Right lung (tissue), 5 donors: ENCODE results near the gene CCDC188. TPM values are rescaled to one million over a fixed set of nuclear protein-coding genes. Genes with fewer than 3 reads are reported as not detected.

Experiments
- DNase-seq, 2 donors: peaks; one replicate each; pipeline ENCODE4 v3.0.0-alpha.2; 2013
- polyA plus RNA-seq, 5 donors: library from polyadenylated mRNA; unstranded; fragments of 120-200 nt; gene quantifications; one replicate each; pipeline versions ENCODE4 v1.2.1 to v1.2.3, GENCODE V29; 2013; ENCODE audit warnings: inconsistent platforms in 1 of 5, low replicate concordance in 1 of 5; ENCODE audit not compliant: insufficient read length in 5 of 5, insufficient read depth in 1 of 5

Gene CCDC188
- polyA plus RNA-seq, 5 donors: 1.4 to 2.9 (median 1.8) TPM

GRCh38 chr22:20185750-20186149, 34.9 kb upstream of the CCDC188 start:
- no peak for DNase-seq

DNA sequence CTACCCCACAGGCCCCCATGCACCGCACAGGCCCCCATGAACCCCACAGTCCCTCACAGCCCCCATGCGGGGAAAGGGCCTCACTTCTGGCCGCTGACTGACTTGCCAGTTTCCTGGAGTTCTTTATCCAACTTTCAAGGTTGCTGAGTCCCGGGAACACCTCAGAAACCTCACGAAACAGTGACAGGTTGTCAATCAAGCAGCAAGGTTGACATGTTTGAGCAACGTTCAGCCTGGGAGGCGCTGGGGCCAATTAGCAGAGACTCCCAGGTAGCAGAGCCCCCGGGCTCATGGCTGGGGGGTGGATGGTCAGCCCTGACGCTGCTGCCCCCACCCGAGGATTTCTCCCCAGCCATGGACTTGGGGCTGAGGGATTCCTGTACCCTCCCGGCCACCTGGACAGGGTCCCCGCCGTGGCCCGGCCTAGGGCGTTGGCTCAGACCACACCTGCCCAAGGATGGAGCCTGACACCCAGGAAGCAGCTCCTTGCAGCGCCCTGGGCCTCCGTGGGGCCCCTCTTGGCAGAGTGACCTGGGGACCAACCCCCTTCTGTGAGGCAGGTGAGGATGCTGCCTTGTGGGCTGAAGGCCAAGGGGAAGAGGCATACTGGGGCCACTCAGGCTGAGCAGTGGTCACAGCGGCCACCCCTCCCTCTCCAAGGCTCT, 33.8 kb upstream of the CCDC188 start:
- DNase-seq: no peak

DNA sequence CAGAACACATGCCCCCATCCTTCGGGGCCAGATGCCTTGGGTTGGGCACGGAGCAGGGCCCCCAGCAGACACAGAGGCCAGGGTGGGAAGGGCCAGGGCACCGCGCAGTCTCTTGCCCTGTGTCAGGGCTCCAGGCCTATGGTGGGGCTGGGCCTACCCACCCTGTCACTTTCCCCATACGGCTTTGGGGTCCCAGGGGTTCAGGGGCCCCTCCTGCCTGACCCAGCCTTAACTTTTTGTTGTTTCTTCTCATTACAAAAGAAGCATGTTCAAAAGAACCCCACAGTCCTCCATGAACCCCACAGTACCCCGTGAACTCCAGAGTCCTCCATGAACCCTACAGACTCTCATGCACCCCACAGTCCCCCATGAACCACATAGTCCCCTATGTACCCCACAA, 33.0 kb upstream of the CCDC188 start:
- DNase-seq: no peak

GRCh38 chr22:20183101-20183500, 32.2 kb upstream of the CCDC188 start:
- no peak for DNase-seq

- DNase-seq: no peak
Observed at GRCh38 chr22:20182365-20182764, 31.5 kb upstream of the CCDC188 start.

GRCh38 chr22:20181884-20182236, 31.0 kb upstream of the CCDC188 start:
- no peak for DNase-seq

DNA sequence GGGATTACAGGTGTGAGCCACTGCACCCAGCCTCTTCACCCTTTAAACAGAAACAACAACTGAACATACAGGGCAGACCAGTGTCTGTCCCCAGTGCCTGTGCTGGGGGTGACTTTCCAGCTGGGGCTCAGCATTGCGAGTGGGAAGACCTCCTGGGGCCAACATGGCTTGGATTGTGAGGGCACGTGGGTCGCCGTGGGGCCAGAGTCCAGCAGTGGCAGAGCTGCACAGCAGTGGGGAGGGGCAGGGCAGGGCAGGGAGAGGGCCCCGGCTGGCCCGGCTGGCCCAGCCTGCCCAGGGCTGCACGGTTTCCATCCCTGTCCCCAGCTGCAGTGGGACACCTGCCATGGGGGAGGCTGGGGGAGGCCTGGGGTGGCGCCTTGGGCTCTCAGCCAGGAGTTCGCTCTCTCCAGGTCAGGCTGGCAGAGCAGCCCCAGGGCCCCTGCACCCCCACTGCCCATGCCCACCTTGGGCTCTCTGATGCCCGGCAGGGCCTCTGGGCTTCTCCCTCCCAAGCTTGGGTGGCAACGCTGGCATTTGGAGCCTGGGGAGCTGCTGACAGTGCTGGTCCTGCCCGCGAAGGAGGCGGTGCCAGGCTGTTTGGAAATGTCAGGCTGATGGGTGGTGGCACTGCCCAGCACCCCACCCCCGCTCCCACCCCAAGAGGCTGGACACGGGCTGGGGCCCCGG, 30.5 kb upstream of the CCDC188 start:
- DNase-seq: no peak

GRCh38 chr22:20180640-20181039, 29.8 kb upstream of the CCDC188 start:
- DNase-seq: no peak

DNA sequence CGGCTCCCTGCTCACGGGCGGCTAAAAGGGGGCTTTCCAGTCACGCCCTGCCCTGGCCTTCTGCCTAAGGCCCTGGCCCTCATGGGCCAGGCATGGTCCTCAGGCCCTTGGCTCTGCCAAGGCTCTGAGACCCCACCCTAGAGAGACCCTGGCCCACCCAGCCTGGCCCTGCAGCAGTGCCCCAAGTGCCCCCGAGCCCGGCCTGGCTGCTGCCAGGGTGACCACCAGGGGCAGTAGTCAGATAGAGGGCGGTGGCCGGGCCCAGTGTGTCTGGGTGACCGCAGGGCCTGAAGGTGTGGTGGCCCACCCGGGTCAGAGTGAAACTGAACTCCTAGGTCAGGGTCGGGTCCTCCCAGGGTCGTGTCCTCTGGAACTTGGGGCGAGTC, 29.4 kb upstream of the CCDC188 start:
- DNase-seq: no peak

- no peak for DNase-seq
Observed at GRCh38 chr22:20179455-20180244, 28.8 kb upstream of the CCDC188 start.

DNA sequence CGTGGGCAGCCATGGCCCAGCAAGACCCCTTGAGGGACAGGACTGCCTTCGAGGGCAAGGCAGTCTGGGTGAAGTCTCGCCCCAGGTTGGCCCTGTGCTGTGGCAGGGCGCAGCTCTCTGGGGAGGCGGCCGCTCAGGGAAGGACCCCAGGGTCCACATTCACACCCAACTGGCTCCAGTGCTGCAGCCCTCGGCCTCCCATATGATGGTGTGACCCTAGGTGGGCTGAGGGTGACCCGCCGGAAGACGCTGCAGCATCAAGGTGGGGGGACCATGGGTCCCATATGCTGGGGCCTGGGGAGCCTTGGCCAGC, 28.0 kb upstream of the CCDC188 start:
- DNase-seq: no peak

DNA sequence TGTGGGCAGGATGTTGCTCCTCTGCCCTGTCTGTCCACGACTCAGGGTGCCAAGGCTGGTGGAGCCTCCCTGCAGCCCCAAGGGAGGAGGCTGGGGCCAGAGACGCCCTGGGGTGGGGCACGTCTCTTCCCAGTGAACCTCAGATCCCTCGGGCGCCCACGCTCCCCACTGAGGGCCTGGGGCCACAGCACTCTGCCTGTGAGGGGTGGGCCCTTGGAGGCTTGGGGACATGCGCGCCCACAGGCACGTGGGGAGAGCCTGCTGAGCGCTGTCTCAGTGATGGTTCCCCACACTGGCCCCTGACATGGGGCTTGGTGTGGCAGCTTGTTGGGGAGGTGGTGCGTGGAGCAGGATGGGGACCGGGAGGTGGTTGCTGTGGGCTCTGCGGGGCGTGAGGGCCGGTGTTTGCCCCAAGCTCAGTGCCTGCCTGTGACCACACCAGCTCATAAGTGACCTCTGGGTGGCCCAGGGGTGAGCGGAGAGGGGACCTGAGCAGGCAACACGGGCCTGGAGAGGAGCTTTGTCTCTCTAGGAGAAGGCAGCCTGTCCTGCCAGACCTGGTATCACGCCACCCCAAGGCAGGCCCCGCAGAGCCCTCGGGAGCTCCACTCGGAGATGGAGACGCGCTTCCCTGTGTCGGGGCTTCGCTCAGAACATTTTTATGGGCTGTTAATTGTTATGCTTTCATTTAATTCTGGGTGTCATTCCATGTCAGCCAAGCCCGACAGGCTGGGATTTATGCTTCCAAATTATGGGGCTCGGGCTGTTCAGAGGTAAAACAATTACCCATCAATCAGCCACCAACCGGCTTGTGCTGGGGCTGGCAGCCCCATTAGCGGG, 27.4 kb upstream of the CCDC188 start:
- DNase-seq: no peak

DNA sequence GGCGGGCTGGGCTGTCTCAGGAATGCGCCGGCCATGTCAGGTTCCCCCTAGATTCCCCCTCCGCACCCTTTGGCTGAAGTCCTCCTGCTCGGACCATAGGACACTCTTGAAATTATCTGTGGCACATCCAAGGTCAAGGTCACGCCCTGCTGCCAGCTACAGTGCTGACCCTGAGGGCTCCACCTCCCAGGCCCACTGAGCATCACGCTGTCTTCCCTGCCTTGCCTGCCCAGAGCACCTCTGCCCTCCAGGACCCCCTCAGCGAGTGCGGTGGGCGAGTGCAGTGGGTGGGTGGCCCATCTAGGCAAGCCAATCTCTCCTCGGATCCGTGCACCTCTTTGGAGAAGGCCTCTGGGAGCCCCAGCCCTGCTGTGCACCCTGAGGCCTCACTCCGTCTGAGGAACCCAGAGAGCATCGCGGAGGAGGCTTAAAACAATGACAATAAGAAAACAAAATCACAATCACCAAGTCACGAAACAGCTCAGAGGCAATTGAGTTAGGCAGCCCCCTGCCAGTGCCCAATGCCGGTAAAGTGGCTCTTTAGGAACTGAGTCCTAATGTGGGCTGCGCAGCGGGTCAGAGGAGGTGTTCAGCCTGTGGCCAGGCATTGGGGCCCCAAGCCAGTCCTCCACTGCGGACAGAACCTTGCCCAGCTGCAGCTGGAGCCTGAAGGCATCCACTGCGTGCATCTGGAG, 26.5 kb upstream of the CCDC188 start:
- DNase-seq: no peak

DNA sequence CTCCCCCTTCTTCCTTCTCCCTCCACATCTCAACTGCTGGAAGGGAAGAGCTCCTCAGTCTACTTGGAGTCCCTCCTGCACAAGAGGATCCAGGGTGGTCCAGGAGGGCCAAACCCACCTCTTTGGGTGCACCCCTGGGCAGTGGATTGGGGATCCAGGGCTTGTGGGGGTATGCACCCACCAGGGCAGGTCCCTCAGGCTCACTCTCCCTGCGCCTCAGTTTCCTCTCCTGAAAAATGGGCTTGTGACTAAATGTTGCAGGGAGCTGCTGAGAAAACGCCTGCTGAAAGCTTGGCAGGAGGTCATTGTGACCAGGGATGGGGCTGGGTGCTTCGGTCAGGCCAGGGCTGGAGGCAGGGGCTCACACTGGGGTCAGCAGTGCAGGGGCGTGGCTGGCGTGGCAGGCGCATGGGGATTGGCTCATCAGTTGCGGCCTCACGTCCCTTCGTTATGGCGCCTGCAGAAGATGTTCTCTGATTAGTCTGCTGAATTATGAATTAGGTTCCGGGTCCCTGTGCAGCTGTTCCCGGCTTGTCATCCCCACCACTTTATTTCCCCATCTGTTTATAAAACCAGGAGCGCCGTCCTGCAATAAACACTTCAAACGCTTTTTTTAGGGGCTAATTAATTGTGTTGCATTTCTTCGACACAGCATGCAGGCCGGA, 25.7 kb upstream of the CCDC188 start:
- DNase-seq: no peak

DNA sequence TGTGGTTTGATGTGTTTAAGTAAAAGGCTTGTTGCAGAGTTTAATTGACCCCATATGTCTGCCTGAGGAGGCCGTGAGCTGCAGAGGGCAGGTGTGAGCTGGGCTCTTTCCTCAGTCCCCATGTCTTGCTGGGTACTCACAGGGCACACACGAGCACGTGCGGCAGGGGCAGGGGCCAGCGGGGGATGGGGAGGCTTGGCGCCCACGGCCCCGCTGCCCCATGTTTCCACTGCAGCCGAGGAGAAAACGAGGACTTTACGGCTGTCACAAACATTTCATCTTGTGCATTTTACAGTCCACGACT, 24.7 kb upstream of the CCDC188 start:
- no peak for DNase-seq

- no peak for DNase-seq
Observed at GRCh38 chr22:20174785-20175596, 24.1 kb upstream of the CCDC188 start.

GRCh38 chr22:20173772-20174171, 22.9 kb upstream of the CCDC188 start:
- no peak for DNase-seq

GRCh38 chr22:20173246-20173645, 22.4 kb upstream of the CCDC188 start:
- no peak for DNase-seq

DNA sequence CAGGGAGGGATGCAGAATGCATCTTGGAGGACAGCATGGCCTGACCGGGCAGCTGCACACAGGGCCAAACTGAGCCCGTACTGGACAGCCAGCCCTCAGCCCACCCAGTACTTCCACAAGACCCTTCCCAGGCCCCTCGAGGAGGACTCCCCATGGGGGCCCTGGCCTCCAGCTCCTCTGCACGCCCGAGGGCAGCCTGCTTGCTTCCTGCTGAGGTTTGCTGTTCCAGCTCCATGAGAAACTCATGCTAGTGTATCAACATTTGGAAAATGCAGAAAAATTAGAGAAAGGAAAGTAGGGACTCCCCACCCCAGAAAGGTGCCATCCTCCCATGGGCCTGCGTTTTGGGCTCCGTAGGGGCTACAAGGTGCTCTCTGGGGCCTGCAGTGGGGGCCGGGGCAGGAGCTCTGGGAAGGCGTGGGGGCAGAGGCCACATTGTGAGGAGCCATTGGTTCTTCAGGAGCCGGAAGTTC, 21.3 kb upstream of the CCDC188 start:
- DNase-seq: no peak
